ENCODE measurements around the gene WNT10A.

Gene WNT10A

DNA sequence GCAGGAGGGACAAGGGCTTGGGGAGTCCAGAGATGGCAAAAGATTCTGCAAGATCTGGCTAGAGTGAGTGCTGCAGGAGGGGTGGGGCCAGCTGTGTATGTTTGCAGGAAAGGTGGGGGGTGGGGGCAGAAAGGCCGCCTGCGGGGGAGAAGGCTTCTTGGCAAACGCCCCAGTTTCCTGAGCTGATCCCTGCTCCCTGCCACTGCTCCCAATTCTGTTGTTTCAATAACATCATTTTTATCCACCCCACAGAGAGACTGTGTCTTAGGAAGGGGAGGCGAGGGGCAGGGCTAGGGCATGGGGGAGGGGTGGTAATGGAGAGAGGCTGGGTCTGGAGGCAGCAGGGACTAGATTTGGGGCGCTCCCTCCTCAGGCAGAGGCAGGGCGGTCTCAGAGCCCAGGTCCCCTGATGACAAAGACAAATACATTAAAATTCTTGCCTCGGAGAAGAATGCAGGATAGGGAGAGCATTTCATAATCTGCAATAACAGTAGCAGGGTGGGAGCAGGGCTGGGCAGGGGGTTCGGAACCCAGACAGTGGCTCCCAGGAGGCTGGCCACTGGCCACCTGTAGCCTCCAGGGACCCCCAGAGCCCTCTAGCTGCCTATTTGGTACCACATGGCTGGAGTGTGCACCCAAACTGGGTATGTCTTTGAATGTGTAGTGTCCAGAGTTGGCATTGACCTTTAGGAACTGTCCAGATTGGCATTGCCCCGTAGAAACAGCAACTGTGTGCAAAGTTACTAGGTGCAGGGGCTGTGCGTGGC, 23.1 kb upstream of the WNT10A start:
- in situ Hi-C loops (cut with HindIII; ENCODE audit: low sequenced_read_pairs) = no loop called here

DNA sequence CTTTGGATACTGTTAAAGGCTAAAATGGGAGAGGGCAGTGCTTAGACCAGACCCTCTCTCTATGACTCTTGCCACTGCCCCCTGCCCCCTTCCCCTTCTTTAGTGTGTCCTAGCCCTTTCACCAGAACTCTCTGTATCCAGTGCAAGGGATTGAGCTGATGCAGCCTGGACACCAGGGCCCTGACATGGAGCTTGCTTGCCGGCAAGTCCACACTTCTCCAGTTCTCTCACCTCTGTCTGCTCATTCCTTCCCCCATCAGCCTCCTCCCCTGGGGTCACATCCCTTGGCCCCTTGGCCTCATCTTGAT, 22.6 kb upstream of the WNT10A start:
- in situ Hi-C loops (cut with HindIII; ENCODE audit: low sequenced_read_pairs) = no loop called here

- in situ Hi-C loops (cut with HindIII; ENCODE audit: low sequenced_read_pairs) = no loop called here
Measured at GRCh38 chr2:218858671-218859555, 21.7 kb upstream of the WNT10A start.

DNA sequence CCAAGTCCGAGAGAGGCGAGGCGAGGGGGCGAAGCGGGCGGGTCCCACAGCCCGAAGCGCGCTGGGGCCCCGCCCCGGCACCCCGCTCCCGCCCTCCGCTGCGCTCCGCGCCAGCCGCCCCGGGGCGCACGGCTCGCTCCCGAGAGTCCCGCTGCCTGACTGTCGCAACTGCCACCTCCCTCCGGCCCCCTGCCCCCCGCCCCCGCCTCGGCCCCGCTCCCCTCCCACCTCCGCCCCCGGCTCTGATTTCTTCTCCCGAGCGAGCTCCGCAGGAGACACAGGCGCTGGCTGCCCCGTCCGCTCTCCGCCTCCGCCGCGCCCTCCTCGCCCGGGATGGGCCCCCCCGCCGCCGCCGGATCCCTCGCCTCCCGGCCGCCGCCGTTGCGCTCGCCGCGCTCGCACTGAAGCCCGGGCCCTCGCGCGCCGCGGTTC, 21.1 kb upstream of the WNT10A start, which contains the start of gene WNT6:
WNT6 (plus strand) TSS at position 250 of the 432 bp plus-strand sequence. CDS start 233 bp downstream, outside the sequence.
- in situ Hi-C loops (cut with HindIII; ENCODE audit: low sequenced_read_pairs) = no loop called here

- in situ Hi-C loops (cut with HindIII; ENCODE audit: low sequenced_read_pairs) = no loop called here
Measured at GRCh38 chr2:218859988-218860831, 20.4 kb upstream of the WNT10A start.

DNA sequence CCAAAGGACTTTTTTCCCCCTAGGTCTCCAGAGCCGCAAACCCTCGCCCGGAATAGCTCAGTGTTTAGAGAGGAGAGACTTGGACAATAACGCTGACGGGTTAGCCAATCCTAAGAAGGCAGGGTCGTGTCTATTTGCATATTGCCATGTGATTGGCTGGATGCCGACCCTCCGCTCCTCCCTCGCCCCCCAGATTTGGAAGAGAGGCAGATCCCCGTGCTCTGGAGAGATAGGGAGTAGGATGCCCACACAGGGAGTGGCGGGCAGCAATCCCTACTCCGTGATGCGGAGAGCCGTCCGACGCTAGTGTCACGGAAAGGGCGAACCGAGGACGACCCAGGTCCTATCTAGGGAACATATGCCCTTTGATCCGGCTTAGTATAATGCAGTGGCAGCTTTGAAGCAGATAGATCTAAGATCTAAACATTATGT, 19.7 kb upstream of the WNT10A start:
- in situ Hi-C loops (cut with HindIII; ENCODE audit: low sequenced_read_pairs) = no loop called here

DNA sequence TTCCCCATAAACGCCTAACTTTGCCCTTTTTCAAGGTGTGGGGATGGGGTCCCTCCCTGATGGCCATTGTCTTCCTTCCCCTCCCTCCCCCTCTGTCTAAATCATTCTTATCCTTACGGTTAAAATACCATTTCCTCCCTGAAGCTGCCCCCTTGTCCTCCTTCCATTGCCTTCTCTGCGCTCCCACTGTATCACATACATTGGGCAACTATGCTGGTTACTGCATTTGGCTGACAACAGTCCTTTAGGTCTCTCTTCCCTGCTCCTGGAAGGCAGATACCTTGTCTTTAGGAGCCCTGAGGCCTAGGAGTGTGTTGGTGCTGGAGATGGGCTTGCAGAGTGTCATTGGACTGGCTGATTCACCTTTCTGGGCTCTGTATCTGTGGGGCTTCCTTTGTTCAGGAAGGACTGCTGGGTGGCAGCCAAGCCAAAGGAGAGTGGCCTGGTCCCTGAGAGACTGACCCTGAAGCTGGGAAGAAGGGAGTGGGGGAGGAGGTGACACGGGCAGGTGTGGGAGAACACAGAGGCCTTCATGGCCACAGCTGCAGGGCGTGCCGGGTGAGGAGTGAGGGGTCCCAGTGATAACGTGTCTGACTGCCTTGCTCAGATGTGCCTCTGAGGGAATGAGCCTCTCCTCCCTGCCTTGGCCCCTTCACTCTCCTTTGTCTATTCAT, 18.9 kb upstream of the WNT10A start:
- in situ Hi-C loops (cut with HindIII; ENCODE audit: low sequenced_read_pairs) = no loop called here

GRCh38 chr2:218863021-218863520, 17.6 kb upstream of the WNT10A start:
- in situ Hi-C loops (cut with HindIII; ENCODE audit: low sequenced_read_pairs) = no loop called here

GRCh38 chr2:218865396-218865795, 15.3 kb upstream of the WNT10A start:
- in situ Hi-C loops (cut with HindIII; ENCODE audit: low sequenced_read_pairs) = no loop called here

- in situ Hi-C loops (cut with HindIII; ENCODE audit: low sequenced_read_pairs) = no loop called here
Measured at GRCh38 chr2:218865999-218866398, 14.7 kb upstream of the WNT10A start.

DNA sequence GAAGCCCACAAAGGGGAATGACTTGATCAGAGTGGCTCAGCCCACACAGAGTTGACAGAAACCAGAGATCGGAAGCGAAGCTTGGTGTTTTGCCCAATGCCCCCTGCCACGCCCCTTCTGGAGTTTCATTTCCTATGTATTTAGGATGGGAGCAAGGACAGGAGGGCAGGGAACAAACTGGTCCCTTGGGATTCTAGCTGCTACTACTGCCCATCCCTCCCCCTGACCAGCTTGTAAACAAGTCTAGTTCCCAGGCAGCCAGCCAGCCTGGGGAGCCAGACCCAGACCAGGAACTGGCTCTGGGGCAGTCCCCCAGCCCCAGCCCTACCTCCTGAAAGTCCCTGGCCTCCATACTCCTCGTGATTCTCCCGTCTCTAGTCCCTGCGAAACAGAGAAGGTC, 12.8 kb upstream of the WNT10A start:
- in situ Hi-C loops (cut with HindIII; ENCODE audit: low sequenced_read_pairs) = no loop called here

DNA sequence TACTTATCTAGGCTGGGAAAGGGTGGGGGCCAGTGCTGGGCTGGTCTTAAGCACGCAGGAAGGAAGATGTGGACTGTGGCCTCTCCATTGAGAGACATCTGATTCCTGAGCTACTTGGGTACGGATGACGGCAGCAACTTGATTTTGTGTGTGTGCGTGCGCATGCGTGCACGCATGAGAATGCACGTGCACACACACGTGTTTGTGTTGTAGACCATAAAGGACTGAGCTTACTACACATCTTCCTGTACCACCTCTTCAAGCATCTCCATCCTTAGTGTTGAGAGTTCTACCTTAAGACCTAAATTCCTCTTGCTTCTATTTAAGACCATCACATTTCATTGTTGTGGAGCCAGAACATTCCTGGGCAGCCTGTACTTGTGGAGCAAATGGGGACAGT, 11.6 kb upstream of the WNT10A start:
- in situ Hi-C loops (cut with HindIII; ENCODE audit: low sequenced_read_pairs) = no loop called here

- in situ Hi-C loops (cut with HindIII; ENCODE audit: low sequenced_read_pairs) = no loop called here
Measured at GRCh38 chr2:218870984-218871344, 9.7 kb upstream of the WNT10A start.

DNA sequence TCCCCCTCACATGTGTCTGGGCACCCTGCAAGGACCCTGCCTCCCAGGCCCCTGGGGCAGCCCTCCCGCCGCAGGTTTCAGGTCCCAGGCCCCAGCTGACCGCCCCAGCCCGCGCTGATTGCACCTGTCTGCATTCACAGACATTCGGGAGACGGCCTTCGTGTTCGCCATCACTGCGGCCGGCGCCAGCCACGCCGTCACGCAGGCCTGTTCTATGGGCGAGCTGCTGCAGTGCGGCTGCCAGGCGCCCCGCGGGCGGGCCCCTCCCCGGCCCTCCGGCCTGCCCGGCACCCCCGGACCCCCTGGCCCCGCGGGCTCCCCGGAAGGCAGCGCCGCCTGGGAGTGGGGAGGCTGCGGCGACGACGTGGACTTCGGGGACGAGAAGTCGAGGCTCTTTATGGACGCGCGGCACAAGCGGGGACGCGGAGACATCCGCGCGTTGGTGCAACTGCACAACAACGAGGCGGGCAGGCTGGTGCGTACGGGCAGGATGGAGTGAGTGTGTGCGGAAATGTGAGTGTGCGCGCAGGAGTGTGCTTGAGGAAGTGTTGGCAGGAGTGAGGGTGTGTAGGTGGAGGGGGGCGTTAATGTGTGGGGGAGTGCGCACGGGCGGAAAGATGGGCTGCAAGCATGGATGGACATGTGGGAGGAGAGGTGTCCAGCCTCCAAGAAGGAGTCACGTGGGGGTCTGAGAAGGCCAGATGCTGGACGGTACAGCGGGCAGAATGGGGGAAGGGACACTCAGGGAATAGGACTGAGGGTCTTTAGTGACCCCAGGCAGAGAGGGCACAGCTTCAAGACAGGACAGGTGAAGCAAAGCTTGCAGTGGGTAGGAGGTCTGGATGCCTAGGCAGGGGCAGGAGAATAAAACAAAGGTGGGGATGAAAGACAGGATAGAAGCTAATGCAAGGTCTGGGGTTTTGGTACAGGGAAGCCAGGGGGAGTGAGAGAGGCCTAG, 9.0 kb upstream of the WNT10A start:
- in situ Hi-C loops (cut with HindIII; ENCODE audit: low sequenced_read_pairs) = no loop called here

- in situ Hi-C loops (cut with HindIII; ENCODE audit: low sequenced_read_pairs) = no loop called here
Measured at GRCh38 chr2:218872645-218873358, 7.8 kb upstream of the WNT10A start.

GRCh38 chr2:218873359-218874194, 7.1 kb upstream of the WNT10A start:
- in situ Hi-C loops (cut with HindIII; ENCODE audit: low sequenced_read_pairs) = no loop called here

DNA sequence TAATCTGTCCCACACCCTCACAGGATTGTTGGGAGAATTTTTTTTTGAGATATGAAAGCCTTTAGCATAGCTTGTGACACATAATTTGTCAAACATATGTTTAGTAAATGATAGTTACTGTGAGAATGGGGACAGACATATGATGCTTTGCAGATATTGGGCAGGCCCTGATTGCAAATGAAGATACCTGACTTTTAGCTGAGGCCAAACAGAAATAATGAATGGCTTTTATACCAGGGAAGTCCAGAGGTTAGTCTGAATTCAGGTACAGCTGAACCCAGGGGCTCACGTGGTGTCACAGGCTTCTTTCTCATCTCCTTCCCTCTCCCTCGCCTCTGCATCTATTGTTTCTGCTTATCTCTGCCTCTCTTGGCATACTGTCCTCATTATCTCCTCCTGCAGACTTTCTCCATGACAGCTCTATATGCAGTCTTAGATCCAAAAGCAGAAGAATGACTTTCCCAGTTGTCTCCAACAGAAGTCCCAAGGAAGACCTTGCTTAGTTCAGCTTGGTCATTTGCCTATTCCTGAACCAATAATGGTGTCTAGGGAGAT, 4.9 kb upstream of the WNT10A start:
- in situ Hi-C loops (cut with HindIII; ENCODE audit: low sequenced_read_pairs) = no loop called here

Data from DLD1 (cell line).